IMR-90 (cell line): Measurements from ENCODE around the gene AP2A1. TPM values are rescaled to one million over a fixed set of nuclear protein-coding genes. Genes with fewer than 3 reads are reported as not detected.

Experiments
- ATAC-seq: fragments of 200-7000 bp; cut with Tn5 transposase; 2 replicates; pipeline ENCODE4 v1.9.1; 2020; ENCODE audit warnings: low read depth, mild to moderate bottlenecking, moderate library complexity
- BruUV-seq: library from RNA; stranded (reverse); fragments of 400-500 nt; replicated peaks from 2 replicates; lab custom pipeline; 2021; lab: Mats Ljungman, UMichigan
- CTCF ChIA-PET: fragments of 300-600 bp; formaldehyde crosslinking; extraction: SDS; loops from one replicate; lab custom pipeline; 2021; ENCODE audit warnings: antibody characterized with exemption; lab: Yijun Ruan, JAX
- POLR2A ChIA-PET: fragments of 300-600 bp; sonication (Branson Sonifier 250); formaldehyde crosslinking; loops from one replicate; lab custom pipeline; 2022; ENCODE audit warnings: antibody characterized with exemption; ENCODE audit not compliant: unreplicated experiment; lab: Charles Lee
- DNase-seq: peaks from one replicate; pipeline ENCODE4 v3.0.0; 2013
- H2AFZ ChIP-seq: replicated peaks from 2 replicates; pipeline ENCODE3; 2013; ENCODE audit warnings: low read length, mild to moderate bottlenecking; ENCODE audit not compliant: poor library complexity
- H2AK5ac ChIP-seq: 2 replicates; pipeline ENCODE4 v1.6.1; 2013; ENCODE audit warnings: low read depth, low read length, inconsistent platforms
- H2AK9ac ChIP-seq: replicated peaks from 2 replicates; pipeline ENCODE3; 2013; ENCODE audit warnings: mild to moderate bottlenecking, low read depth, low read length, moderate library complexity; ENCODE audit not compliant: poor library complexity
- H2BK120ac ChIP-seq: 2 replicates; pipeline ENCODE4 v1.6.1; 2013; ENCODE audit warnings: low read depth, low read length, inconsistent platforms
- H2BK15ac ChIP-seq: 3 replicates; pipeline ENCODE4 v1.6.1; 2013; ENCODE audit warnings: low read depth, low read length, inconsistent platforms
- H2BK20ac ChIP-seq: 2 replicates; pipeline ENCODE4 v1.6.1; 2013; ENCODE audit warnings: low read depth, mild to moderate bottlenecking, inconsistent platforms, low read length, moderate library complexity
- H2BK5ac ChIP-seq: 2 replicates; pipeline ENCODE4 v1.6.1; 2013; ENCODE audit warnings: mild to moderate bottlenecking, low read depth, low read length, inconsistent platforms; ENCODE audit not compliant: poor library complexity, severe bottlenecking
- H3K14ac ChIP-seq: replicated peaks from 2 replicates; pipeline ENCODE4 v1.6.1; 2013; ENCODE audit warnings: low read depth, low read length, inconsistent platforms
- H3K18ac ChIP-seq: 2 replicates; pipeline ENCODE4 v1.6.1; 2013; ENCODE audit warnings: low read depth, low read length, control low read depth
- H3K23ac ChIP-seq: 2 replicates; pipeline ENCODE4 v1.6.1; 2013; ENCODE audit warnings: low read depth, low read length, inconsistent platforms
- H3K27ac ChIP-seq: 2 replicates; pipeline ENCODE4 v1.5.1; 2013; ENCODE audit warnings: mild to moderate bottlenecking, control low read depth, low read length; ENCODE audit not compliant: insufficient read depth
- H3K27me3 ChIP-seq: 2 replicates; pipeline ENCODE4 v1.6.1; 2013; ENCODE audit warnings: low read length; ENCODE audit not compliant: control insufficient read depth, insufficient read depth
- H3K36me3 ChIP-seq: 2 replicates; pipeline ENCODE4 v1.6.1; 2013; ENCODE audit warnings: low read length, mixed read lengths; ENCODE audit not compliant: control insufficient read depth, insufficient read depth
- H3K4ac ChIP-seq: 2 replicates; pipeline ENCODE4 v1.6.1; 2013; ENCODE audit warnings: low read depth, low read length, inconsistent platforms
- H3K4me1 ChIP-seq: 2 replicates; pipeline ENCODE4 v1.6.1; 2013; ENCODE audit warnings: low read length, mixed read lengths; ENCODE audit not compliant: control insufficient read depth, insufficient read depth
- H3K4me2 ChIP-seq: 2 replicates; pipeline ENCODE4 v1.6.1; 2013; ENCODE audit warnings: low read depth, mild to moderate bottlenecking, control low read depth, low read length, moderate library complexity
- H3K4me3 ChIP-seq: 2 replicates; pipeline ENCODE4 v1.5.1; 2013; ENCODE audit warnings: low read depth, mild to moderate bottlenecking, control low read depth, low read length, moderate library complexity; ENCODE audit not compliant: insufficient read depth
- H3K56ac ChIP-seq: 2 replicates; pipeline ENCODE4 v1.6.1; 2013; ENCODE audit warnings: low read length, inconsistent platforms; ENCODE audit not compliant: insufficient read depth; ENCODE audit errors: extremely low read depth
- H3K79me1 ChIP-seq, 2 experiments: 2 replicates each; pipeline ENCODE4 v1.6.1; 2013; ENCODE audit warnings: low read length in 2 of 2, inconsistent platforms in 1 of 2, low read depth in 1 of 2
- H3K9ac ChIP-seq: 2 replicates; pipeline ENCODE4 v1.6.1; 2013; ENCODE audit warnings: low read depth, low read length, control low read depth
- H3K9me1 ChIP-seq: 2 replicates; pipeline ENCODE4 v1.6.1; 2013; ENCODE audit warnings: low read length, inconsistent platforms; ENCODE audit not compliant: insufficient read depth
- H3K9me3 ChIP-seq: 2 replicates; pipeline ENCODE4 v1.6.1; 2013; ENCODE audit warnings: low read length; ENCODE audit not compliant: control insufficient read depth, insufficient read depth
- H4K20me1 ChIP-seq: 2 replicates; pipeline ENCODE4 v1.6.1; 2013; ENCODE audit warnings: low read length, inconsistent platforms; ENCODE audit not compliant: insufficient read depth
- H4K5ac ChIP-seq: 2 replicates; pipeline ENCODE4 v1.6.1; 2013; ENCODE audit warnings: mild to moderate bottlenecking, low read depth, low read length, control low read depth
- H4K8ac ChIP-seq, 2 experiments: 2 replicates each; pipeline ENCODE4 v1.6.1; 2013; ENCODE audit warnings: low read depth in 2 of 2, low read length in 2 of 2, control low read depth in 1 of 2, inconsistent platforms in 1 of 2
- H4K91ac ChIP-seq: 2 replicates; pipeline ENCODE4 v1.6.1; 2013; ENCODE audit warnings: low read depth, low read length, inconsistent platforms; ENCODE audit not compliant: insufficient read depth
- NFE2L2 ChIP-seq: fragments of 150-350 bp; IDR thresholded peaks from 2 replicates; pipeline ENCODE4 v1.6.1; 2016; ENCODE audit warnings: low read depth, mild to moderate bottlenecking, low read length
- WGBS, 2 experiments: methylation state at CpG; one replicate each; pipeline versions ENCODE4 v1.1.5 to v1.1.7; 2013; ENCODE audit warnings: missing lambda C conversion rate in 2 of 2; ENCODE audit not compliant: insufficient read length in 1 of 2; ENCODE audit errors: extremely low coverage in 2 of 2; 5-methylcytosine and 5-hydroxymethylcytosine counted together
- dilution Hi-C: fragments of 300-500 bp; cut with HindIII; formaldehyde crosslinking; loops from one replicate; pipeline ENCODE4 v1.14.3; 2018; ENCODE audit warnings: low sequenced_read_pairs; ENCODE audit not compliant: unreplicated experiment
- in situ Hi-C: fragments of 300-500 bp; cut with MboI; formaldehyde crosslinking; loops from 3 replicates; pipeline ENCODE4 v1.14.3; 2019; ENCODE audit warnings: low sequenced_read_pairs, inconsistent platforms, mixed read lengths
- intact Hi-C: fragments of 100-400 bp; cut with micrococcal nuclease; formaldehyde crosslinking; loops from 2 replicates; pipeline ENCODE4 v1.10.0; 2022
- polyA plus RNA-seq, 3 experiments: library from polyadenylated mRNA; depleted of rRNA; stranded (reverse); fragments of >200 nt; gene quantifications; 2 replicates each; pipeline ENCODE4 v1.2.3, GENCODE V29; 2012; ENCODE audit warnings: low replicate concordance in 1 of 3
- total RNA-seq: library from RNA; depleted of rRNA; stranded (reverse); fragments of >200 nt; gene quantifications from 2 replicates; pipeline ENCODE4 v1.2.3, GENCODE V29; 2012
- TF ChIP-seq, protein P1 (sequence below): conservative IDR thresholded peaks from 2 replicates; pipeline ENCODE4 v1.5.1; 2012; ENCODE audit warnings: mild to moderate bottlenecking, low read depth, low read length, improper control_type of control experiment

The AP2A1 gene
- total and polyA plus RNA-seq, 2 of the 4 experiments (the other 2 are of a cell fraction) = 40.7 to 122 TPM

DNA sequence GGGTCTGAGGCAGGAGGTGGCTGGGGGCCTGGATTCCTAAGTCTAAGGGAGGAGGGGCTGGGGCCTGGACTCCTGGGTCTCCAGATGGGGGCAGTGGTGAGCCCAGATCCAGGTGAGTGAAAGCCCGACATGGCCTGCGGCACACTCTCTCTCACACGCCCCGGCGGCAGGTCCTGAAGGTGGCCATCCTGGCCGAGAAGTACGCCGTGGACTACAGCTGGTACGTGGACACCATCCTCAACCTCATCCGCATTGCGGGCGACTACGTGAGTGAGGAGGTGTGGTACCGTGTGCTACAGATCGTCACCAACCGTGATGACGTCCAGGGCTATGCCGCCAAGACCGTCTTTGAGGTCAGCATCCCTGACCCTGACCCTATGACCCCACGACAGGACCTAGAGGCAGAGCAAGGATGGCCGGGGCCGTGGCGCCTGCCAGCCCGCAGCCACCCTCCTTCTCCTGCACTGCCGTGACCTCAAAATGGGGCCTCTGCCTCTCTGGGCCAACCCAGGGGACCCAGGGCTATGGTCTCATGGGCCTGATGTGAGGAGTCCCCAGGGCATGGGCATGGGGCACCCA, 33.1 kb downstream of the AP2A1 start:
- ChIA-PET POLR2A (no interaction called here), CTCF (no interaction called here)
- H2BK20ac ChIP-seq = no peak overlapping the region
- DNase-seq = no peak
- H3K18ac ChIP-seq = no peak overlapping the region
- H3K4me1 ChIP-seq = no peaks in the 10 kb centered on the region; the same call in 1 of the 2 replicates
- no peak overlapping the region for H4K91ac ChIP-seq
- H4K5ac ChIP-seq = no peak overlapping the region
- intact Hi-C loops = loop anchor here (5.0 kb wide), 1 partner anchor 108 kb away; the partner anchor contains the start of gene CPT1C
- H4K8ac ChIP-seq = no peak overlapping the region
- no peak overlapping the region for H3K9ac ChIP-seq
- no peak for ATAC-seq
- no peak overlapping the region for H2BK15ac ChIP-seq
- peaks cover 14% of the 10 kb centered on the region for H4K20me1 ChIP-seq
- no peak overlapping the region for H3K56ac ChIP-seq
- H3K23ac ChIP-seq = no peak overlapping the region
- H2BK120ac ChIP-seq = no peak overlapping the region
- no peaks in the 10 kb centered on the region for H3K27me3 ChIP-seq
- no peak overlapping the region for H2AK5ac ChIP-seq
- H3K4me3 ChIP-seq = no peak overlapping the region
- 0 out of 2 replicates have a peak, but pooled peaks cover 4% of the 10 kb centered on the region for H3K9me1 ChIP-seq
- H3K79me1 ChIP-seq = peaks cover 8 to 27% of the 10 kb centered on the region in 2 experiments; a peak in 3 of 4 replicates
- no peak overlapping the region for H3K27ac ChIP-seq
- TF ChIP-seq NFE2L2 = no peak
- TF ChIP-seq, protein P1, sequence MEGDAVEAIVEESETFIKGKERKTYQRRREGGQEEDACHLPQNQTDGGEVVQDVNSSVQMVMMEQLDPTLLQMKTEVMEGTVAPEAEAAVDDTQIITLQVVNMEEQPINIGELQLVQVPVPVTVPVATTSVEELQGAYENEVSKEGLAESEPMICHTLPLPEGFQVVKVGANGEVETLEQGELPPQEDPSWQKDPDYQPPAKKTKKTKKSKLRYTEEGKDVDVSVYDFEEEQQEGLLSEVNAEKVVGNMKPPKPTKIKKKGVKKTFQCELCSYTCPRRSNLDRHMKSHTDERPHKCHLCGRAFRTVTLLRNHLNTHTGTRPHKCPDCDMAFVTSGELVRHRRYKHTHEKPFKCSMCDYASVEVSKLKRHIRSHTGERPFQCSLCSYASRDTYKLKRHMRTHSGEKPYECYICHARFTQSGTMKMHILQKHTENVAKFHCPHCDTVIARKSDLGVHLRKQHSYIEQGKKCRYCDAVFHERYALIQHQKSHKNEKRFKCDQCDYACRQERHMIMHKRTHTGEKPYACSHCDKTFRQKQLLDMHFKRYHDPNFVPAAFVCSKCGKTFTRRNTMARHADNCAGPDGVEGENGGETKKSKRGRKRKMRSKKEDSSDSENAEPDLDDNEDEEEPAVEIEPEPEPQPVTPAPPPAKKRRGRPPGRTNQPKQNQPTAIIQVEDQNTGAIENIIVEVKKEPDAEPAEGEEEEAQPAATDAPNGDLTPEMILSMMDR = peak; percentile 11; the same call in 1 of the 2 replicates
- BruUV-seq = no TSS peak
- no peak overlapping the region for H2BK5ac ChIP-seq
- dilution Hi-C loops = no loop called here
- 96% methylated on average over 5 of the region's 25 CpGs; no CpG with 5 or more reads in 1 of the 2 experiments for WGBS, 2 experiments
- no peak overlapping the region for H2AK9ac ChIP-seq
- H2AFZ ChIP-seq = no peak overlapping the region
- in situ Hi-C loops = no loop called here
- no peaks in the 10 kb centered on the region for H3K9me3 ChIP-seq
- H3K14ac ChIP-seq = no peak overlapping the region
- H3K4me2 ChIP-seq = no peak overlapping the region
- peaks cover 69% of the 10 kb centered on the region for H3K36me3 ChIP-seq
- no peak overlapping the region for H3K4ac ChIP-seq
